GM18861 (cell line): ENCODE measurements around the gene CERS2.

Source experiments
- ATAC-seq: cut with Tn5 transposase; IDR thresholded peaks from one replicate; pipeline ENCODE4 v1.9.1; 2021; ENCODE audit not compliant: unreplicated experiment

Gene CERS2

GRCh38 chr1:150922519-150922975 is 52.1 kb downstream of the CERS2 start:
- peak; percentile 54 for ATAC-seq

- ATAC-seq, result no peak
Measured at GRCh38 chr1:150917387-150917786, 57.2 kb downstream of the CERS2 start.
